ENCODE data around the gene TCEAL3. TPM values are rescaled to one million over a fixed set of nuclear protein-coding genes. Genes with fewer than 3 reads are reported as not detected.
A peak's percentile ranks its signal among the peaks of the same experiment; 100 is the strongest.
"Not testable (repeated sequence)": the region's sequence is repeated elsewhere in the genome, so short reads cannot be mapped to it uniquely, and the experiment has no call there.

TCEAL3 gene
- total RNA-seq, 1 donor from 2014 or later: 11.3 TPM

- DNase-seq (ENCODE audit: low spot score in 2 of 2): no peak
- H3K36me3 ChIP-seq: no peaks in the 10 kb centered on the region
- no peaks in the 10 kb centered on the region for H3K9me3 ChIP-seq
- no peaks in the 10 kb centered on the region for H3K4me1 ChIP-seq
- no peaks in the 10 kb centered on the region for H3K27me3 ChIP-seq
- H3K4me3 ChIP-seq: peak overlapping the region in 1 of 2 donors; percentile 68
- TF ChIP-seq, protein P1, sequence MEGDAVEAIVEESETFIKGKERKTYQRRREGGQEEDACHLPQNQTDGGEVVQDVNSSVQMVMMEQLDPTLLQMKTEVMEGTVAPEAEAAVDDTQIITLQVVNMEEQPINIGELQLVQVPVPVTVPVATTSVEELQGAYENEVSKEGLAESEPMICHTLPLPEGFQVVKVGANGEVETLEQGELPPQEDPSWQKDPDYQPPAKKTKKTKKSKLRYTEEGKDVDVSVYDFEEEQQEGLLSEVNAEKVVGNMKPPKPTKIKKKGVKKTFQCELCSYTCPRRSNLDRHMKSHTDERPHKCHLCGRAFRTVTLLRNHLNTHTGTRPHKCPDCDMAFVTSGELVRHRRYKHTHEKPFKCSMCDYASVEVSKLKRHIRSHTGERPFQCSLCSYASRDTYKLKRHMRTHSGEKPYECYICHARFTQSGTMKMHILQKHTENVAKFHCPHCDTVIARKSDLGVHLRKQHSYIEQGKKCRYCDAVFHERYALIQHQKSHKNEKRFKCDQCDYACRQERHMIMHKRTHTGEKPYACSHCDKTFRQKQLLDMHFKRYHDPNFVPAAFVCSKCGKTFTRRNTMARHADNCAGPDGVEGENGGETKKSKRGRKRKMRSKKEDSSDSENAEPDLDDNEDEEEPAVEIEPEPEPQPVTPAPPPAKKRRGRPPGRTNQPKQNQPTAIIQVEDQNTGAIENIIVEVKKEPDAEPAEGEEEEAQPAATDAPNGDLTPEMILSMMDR (IDR thresholded peaks at IDR 0.05): no peak
- intact Hi-C loops (cut with DNase I): no loop called here
- no peak overlapping the region for H3K27ac ChIP-seq
Measured at GRCh38 chrX:103631145-103631544, 23.4 kb downstream of the TCEAL3 start.

DNA sequence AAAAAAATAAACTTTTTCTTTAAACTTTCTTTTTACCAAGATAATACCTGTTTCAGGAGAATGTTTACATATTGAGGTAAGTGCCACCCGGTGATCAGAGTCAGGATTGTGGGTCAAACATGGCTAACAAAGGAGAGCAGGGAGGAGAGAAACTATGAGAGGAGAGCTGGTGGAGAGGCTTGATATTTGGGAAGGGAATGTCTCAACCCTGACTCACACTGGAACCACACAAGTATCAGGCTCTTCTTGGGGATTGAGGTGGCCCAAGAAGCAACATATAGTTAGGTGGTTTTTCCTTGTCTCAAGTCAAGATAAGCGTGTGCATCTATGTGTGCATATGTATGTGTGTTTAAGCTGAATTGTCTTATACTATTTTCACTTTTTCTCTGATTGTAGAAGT lies 27.7 kb downstream of the TCEAL3 start:
- intact Hi-C loops (cut with DNase I): no loop called here
- DNase-seq (ENCODE audit: low spot score in 2 of 2): no peak

DNA sequence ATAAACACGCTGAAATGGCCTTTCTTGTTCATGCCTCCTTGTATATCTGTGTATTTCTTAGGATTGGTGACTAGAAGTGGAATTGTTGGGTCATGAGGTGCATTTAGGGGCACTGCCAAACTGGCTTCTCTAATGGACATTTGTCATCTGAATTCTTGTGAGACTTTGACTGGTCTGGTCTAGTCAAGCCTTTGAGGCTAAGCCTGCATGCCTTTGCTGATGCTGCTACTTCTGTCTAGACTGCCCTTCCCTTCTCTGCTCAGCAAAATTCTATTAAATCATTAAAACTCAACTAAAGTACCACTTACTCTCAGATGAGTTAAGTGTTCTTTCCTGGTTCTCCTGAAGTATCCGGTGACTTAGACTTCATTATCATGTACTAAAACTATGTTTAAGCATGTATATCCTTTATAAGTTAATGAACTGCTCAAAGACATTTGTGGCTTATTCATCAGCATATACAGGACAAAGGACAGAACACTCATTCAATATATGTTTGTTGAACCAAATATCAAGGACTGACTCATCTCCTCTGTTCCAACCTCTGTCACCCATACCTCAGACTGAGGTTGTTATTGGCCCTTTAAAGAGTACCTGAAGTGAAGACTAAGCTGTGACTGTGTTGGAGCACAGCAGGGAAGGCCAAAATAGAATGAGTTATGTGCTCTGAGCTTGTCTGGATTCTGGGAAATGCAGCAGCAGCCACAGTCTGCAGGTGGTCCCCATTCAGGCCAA lies 30.0 kb downstream of the TCEAL3 start:
- TF ChIP-seq, protein P1 (IDR thresholded peaks at IDR 0.05): no peak
- H3K9me3 ChIP-seq: no peaks in the 10 kb centered on the region
- H3K4me1 ChIP-seq: no peaks in the 10 kb centered on the region
- intact Hi-C loops (cut with DNase I): no loop called here
- no peak for DNase-seq (ENCODE audit: low spot score in 2 of 2)
- H3K27me3 ChIP-seq: no peaks in the 10 kb centered on the region
- no peak overlapping the region for H3K27ac ChIP-seq
- H3K4me3 ChIP-seq: no peak overlapping the region
- H3K36me3 ChIP-seq: no peaks in the 10 kb centered on the region

More for the DNA sequence above, 27.7 kb downstream of the TCEAL3 start:
- Histone ChIP-seq H3K4me3 (no peak overlapping the region), H3K27me3 (no peaks in the 10 kb centered on the region), H3K9me3 (no peaks in the 10 kb centered on the region), H3K36me3 (no peaks in the 10 kb centered on the region), H3K27ac (no peak overlapping the region), H3K4me1 (no peaks in the 10 kb centered on the region)
- TF ChIP-seq, protein P1 (IDR thresholded peaks at IDR 0.05): no peak

DNA sequence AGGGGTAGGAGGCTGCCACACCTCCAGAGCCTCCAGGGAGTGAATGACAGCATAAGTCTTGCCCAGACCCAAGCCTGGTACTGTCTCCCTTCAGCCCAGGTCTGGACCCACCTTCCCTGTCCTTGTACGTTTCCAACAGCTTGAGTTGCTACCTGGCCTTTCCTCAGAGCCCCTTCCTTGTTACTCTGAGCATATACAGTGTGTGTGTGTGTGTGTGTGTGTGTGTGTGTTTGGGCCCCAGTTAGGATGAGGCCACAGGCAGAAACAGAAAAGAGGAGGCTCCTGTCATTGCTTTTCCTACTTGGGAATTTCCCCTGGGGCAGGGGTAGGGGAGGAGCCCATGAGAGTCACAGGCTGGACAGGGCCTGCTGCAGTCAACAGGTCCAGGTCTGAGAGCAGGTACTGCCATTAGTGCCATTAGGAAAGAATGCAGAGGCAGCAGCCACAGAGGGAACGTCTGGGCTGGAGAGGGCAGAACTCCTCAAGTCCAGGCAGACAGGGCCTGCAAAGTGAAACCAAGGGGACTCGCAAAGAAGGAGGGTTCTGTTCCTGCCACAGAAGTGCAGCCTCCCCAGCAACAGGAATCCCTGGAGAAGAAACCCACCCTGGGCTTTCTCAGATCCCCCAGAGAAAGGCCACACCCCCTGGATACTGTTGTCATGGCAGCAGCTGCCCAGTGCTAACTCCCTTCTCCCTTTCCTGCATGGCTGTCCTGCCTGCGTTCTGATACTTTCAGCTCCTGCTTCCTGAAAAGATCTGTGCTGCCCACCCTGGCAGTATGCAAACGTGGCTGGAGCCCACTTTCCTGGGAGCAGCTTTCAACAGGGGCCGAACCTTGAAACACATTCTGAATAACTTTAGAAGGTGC lies 30.9 kb downstream of the TCEAL3 start:
- peak overlapping the region in 1 of 2 donors; percentile 28 for H3K4me3 ChIP-seq
- H3K36me3 ChIP-seq; intact Hi-C loops (cut with DNase I): not testable (repeated sequence)

GRCh38 chrX:103640401-103641155 lies 32.8 kb downstream of the TCEAL3 start:
- Histone ChIP-seq H3K4me1 (no peaks in the 10 kb centered on the region), H3K27me3 (no peaks in the 10 kb centered on the region), H3K4me3 (no peak overlapping the region), H3K36me3 (no peaks in the 10 kb centered on the region), H3K27ac (no peak overlapping the region), H3K9me3 (no peaks in the 10 kb centered on the region)
- TF ChIP-seq, protein P1 (IDR thresholded peaks at IDR 0.05): no peak
- DNase-seq (ENCODE audit: low spot score in 2 of 2): no peak
- intact Hi-C loops (cut with DNase I): no loop called here

More for the DNA sequence above, 30.9 kb downstream of the TCEAL3 start:
- not testable (repeated sequence) for H3K27me3 ChIP-seq; H3K4me1 ChIP-seq; DNase-seq (ENCODE audit: low spot score in 2 of 2); H3K9me3 ChIP-seq; H3K27ac ChIP-seq

Measured in ascending aorta (tissue), 2 donors.